Vagina (tissue), 2 donors: ENCODE measurements around the gene NOXA1. TPM values are rescaled to one million over a fixed set of nuclear protein-coding genes. Genes with fewer than 3 reads are reported as not detected.

Experiments
- DNase-seq, 2 donors: peaks; one replicate each; pipeline ENCODE4 v3.0.0-alpha.2; 2017; ENCODE audit errors: extremely low spot score in 2 of 2
- H3K27ac ChIP-seq: fragments of 200-600 bp; sonication (generic); one replicate; pipeline ENCODE4 v1.5.1; 2019
- H3K27me3 ChIP-seq: fragments of 200-600 bp; sonication (generic); one replicate; pipeline ENCODE4 v1.5.1; 2019
- H3K36me3 ChIP-seq, 2 donors: fragments of 200-600 bp; sonication (generic); one replicate each; pipeline ENCODE4 v1.5.1; 2017 to 2019
- H3K4me1 ChIP-seq: fragments of 200-600 bp; sonication (generic); one replicate; pipeline ENCODE4 v1.5.1; 2019
- H3K4me3 ChIP-seq, 2 donors: fragments of 200-600 bp; sonication (generic); 1 replicate in 1 of 2; 2 replicates in 1 of 2; pipeline ENCODE4 v1.5.1; 2016 to 2019
- H3K9me3 ChIP-seq: fragments of 200-600 bp; sonication (generic); one replicate; pipeline ENCODE4 v1.5.1; 2019
- POLR2A ChIP-seq, 2 donors: fragments of 450-650 bp; IDR thresholded peaks; one replicate each; pipeline ENCODE4 v1.6.1; 2017; ENCODE audit warnings: antibody characterized with exemption in 2 of 2, mild to moderate bottlenecking in 2 of 2, moderate library complexity in 2 of 2
- POLR2AphosphoS5 ChIP-seq, 2 donors: sonication (generic); formaldehyde crosslinking; IDR thresholded peaks; one replicate each; pipeline ENCODE4 v1.9.0; 2017; ENCODE audit warnings: antibody characterized with exemption in 2 of 2, mild to moderate bottlenecking in 2 of 2, low read depth in 1 of 2; ENCODE audit not compliant: insufficient read depth in 1 of 2
- intact Hi-C: fragments of 100-400 bp; cut with DNase I; formaldehyde crosslinking; loops from one replicate; pipeline ENCODE4 v1.15.1; 2023
- total RNA-seq: library from RNA; depleted of rRNA; stranded (reverse); fragments of >200 nt; gene quantifications from one replicate; pipeline ENCODE4 v1.2.3, GENCODE V29; 2016
- TF ChIP-seq, protein P1 (sequence below), 3 experiments: fragments of 450-650 bp in 2 of 3; fragments of 200-600 bp in 1 of 3; sonication (generic) in 1 of 3; IDR thresholded peaks; one replicate each; pipeline ENCODE4 v1.5.1; 2017 to 2019; ENCODE audit warnings: antibody characterized with exemption in 3 of 3, mild to moderate bottlenecking in 2 of 3, moderate library complexity in 2 of 3

Gene NOXA1
- total RNA-seq, 1 donor from 2014 or later: 2.9 TPM

DNA sequence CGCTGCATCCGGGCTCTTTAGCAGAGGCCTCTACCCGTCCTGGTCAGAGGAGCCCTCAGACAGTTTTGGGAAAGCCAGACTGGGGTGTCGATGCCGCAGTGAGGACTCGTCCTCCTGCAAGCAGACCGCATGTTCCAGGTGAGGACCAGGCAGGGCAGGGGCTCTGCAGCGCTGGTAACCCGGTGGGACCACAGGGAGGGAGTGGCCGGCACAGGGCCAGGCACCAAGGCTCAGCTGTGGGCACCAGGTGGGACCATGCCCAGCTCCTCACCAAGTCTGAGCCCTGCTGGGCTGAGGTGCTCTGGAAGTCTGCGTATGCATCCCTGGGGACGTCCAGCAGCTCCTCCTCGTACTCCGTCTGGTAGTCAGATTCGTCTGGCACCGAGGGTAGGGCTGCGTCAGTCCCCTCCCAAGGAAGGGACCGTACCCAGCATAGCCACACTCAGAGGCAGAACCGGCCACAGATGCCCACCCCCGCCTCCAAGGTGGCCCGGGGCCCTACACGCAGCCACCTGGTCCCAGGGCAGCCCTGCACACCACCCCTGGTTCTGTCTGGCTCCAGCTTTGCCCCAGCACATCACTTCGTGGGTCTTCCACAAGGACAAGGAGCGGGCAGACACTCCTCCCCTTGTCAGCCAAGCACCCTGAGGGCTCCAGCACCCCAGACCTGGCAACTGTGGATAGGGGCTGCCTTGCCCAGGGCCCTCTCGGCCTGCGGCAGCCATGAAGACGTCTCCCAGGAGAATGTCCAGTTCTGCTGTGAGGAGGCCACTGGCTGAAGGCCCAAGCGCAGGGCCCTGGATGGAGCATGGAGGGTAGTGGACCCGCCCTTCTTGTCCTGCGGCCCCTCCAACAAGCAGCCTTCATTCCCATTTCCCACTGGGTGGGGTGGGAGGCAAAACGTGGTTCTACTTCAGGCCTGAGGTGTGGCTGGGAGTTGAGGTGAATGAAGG is 37.4 kb downstream of the NOXA1 start:
- DNase-seq: no peak
- H3K4me1 ChIP-seq: peaks cover 24% of the 10 kb centered on the region
- no peaks in the 10 kb centered on the region for H3K36me3 ChIP-seq
- no peak overlapping the region for H3K27ac ChIP-seq
- TF ChIP-seq, protein P1, sequence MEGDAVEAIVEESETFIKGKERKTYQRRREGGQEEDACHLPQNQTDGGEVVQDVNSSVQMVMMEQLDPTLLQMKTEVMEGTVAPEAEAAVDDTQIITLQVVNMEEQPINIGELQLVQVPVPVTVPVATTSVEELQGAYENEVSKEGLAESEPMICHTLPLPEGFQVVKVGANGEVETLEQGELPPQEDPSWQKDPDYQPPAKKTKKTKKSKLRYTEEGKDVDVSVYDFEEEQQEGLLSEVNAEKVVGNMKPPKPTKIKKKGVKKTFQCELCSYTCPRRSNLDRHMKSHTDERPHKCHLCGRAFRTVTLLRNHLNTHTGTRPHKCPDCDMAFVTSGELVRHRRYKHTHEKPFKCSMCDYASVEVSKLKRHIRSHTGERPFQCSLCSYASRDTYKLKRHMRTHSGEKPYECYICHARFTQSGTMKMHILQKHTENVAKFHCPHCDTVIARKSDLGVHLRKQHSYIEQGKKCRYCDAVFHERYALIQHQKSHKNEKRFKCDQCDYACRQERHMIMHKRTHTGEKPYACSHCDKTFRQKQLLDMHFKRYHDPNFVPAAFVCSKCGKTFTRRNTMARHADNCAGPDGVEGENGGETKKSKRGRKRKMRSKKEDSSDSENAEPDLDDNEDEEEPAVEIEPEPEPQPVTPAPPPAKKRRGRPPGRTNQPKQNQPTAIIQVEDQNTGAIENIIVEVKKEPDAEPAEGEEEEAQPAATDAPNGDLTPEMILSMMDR (IDR thresholded peaks at IDR 0.05): no peak
- TF ChIP-seq POLR2A (IDR thresholded peaks at IDR 0.05): no peak
- TF ChIP-seq POLR2AphosphoS5 (IDR thresholded peaks at IDR 0.05; ENCODE audit: insufficient read depth in 1 of 2, low read depth in 1 of 2): no peak
- H3K4me3 ChIP-seq: no peak overlapping the region
- intact Hi-C loops: no loop called here
- H3K27me3 ChIP-seq: no peaks in the 10 kb centered on the region
- no peaks in the 10 kb centered on the region for H3K9me3 ChIP-seq

DNA sequence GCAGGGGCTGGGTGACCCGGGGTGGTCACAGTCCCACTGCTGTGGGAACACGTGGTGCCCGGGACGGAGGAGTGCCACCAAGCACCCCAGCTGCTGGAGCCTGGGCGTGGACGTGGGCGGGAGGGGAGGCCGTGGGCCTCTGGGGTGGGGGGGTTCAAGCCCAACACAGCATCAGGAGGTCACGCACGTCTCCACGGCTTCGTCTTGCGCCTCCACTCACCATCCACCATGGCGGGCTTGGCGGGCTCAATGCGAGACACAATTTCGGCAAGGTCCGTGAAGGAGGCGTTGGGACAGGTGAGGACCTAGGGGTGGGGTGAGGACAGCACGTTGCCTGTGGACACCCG is 38.1 kb downstream of the NOXA1 start:
- intact Hi-C loops: no loop called here
- TF ChIP-seq POLR2AphosphoS5 (IDR thresholded peaks at IDR 0.05; ENCODE audit: insufficient read depth in 1 of 2, low read depth in 1 of 2) (no peak), POLR2A (IDR thresholded peaks at IDR 0.05) (no peak)
- TF ChIP-seq, protein P1 (IDR thresholded peaks at IDR 0.05): no peak
- DNase-seq: no peak
- Histone ChIP-seq H3K4me3 (no peak overlapping the region), H3K4me1 (peaks cover 24% of the 10 kb centered on the region), H3K27me3 (no peaks in the 10 kb centered on the region), H3K36me3 (no peaks in the 10 kb centered on the region), H3K27ac (no peak overlapping the region), H3K9me3 (no peaks in the 10 kb centered on the region)

DNA sequence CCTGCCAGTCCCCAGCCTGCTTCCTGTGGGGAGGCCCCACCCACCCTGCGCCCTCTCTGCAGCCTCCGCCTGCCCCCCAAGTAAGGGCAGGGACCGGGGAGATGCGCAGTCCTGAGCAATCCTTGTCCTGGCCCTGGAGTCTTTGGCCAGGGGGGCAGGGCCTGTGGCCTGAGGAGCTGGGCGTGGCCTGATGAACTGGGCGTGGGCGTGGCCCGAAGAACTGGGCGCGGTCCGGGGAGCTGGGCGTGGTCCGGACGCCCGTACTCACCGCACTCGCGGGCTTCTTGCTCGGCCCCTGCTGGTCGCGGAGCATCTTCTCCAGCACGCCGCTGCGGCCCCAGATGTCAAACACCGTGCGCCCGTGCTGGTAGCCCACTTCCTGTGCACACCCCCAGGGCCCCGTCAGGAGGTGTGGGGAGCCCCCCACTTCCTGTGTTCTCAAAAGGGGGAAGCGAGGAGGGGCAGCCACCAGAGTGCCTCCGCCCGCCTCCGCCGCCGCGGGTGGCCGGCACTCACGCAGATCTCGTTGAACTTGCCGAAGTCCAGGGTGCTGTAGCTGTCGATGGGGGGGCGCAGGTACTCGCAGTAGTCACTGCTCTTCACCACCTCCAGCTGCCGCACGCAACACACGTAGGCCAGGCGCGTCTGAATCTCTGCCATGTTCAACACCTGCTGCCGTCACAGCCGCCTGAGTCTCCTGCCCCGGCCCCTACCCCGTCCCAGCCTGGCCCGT is 38.6 kb downstream of the NOXA1 start:
- TF ChIP-seq, protein P1 (IDR thresholded peaks at IDR 0.05): no peak
- TF ChIP-seq POLR2AphosphoS5 (IDR thresholded peaks at IDR 0.05; ENCODE audit: insufficient read depth in 1 of 2, low read depth in 1 of 2) (peak in 1 of 2 donors; percentile 65), POLR2A (IDR thresholded peaks at IDR 0.05) (no peak)
- intact Hi-C loops: no loop called here
- peaks cover 24% of the 10 kb centered on the region for H3K4me1 ChIP-seq
- no peaks in the 10 kb centered on the region for H3K27me3 ChIP-seq
- no peaks in the 10 kb centered on the region for H3K9me3 ChIP-seq
- no peaks in the 10 kb centered on the region for H3K36me3 ChIP-seq
- no peak overlapping the region for H3K27ac ChIP-seq
- no peak for DNase-seq
- no peak overlapping the region for H3K4me3 ChIP-seq

DNA sequence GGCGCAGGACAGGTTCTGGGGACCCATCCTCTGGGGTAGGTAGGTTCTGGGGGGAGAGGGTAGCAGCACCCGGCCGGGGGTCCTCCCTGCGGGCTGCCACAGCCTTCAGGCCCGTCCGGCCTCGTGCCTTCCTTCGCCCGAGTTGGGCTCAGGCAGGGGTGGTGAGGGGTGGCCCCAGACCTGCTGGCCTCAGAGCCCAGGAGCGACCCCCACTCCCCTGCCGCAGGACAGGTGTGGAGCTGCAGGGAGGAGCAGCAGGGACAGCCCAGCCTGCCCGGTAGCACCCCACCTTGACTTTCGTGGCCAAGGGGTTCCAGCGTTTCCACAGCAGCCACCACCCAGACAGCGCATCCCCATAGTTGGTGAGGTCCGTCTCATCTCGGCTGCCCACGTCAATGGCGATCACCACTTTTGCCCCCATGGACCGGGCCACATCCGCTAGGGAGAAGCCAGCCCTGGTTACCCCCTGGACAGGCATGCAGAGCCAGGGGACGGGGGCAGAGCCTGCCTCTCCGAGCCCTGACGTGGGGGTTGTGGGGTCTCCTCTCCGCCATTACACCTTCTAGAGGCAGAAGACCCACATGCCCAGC is 39.3 kb downstream of the NOXA1 start:
- TF ChIP-seq POLR2AphosphoS5 (IDR thresholded peaks at IDR 0.05; ENCODE audit: insufficient read depth in 1 of 2, low read depth in 1 of 2): no peak
- no peak for DNase-seq
- no peak overlapping the region for H3K27ac ChIP-seq
- H3K4me3 ChIP-seq: no peak overlapping the region
- H3K36me3 ChIP-seq: no peaks in the 10 kb centered on the region
- H3K4me1 ChIP-seq: peaks cover 24% of the 10 kb centered on the region
- H3K27me3 ChIP-seq: no peaks in the 10 kb centered on the region
- intact Hi-C loops: no loop called here
- no peaks in the 10 kb centered on the region for H3K9me3 ChIP-seq
